KMS-11 (cell line): ENCODE data around the gene PHF12.

Source experiments
- H2AFZ ChIP-seq: fragments of 200-600 bp; sonication (generic); 2 replicates; pipeline ENCODE4 v1.6.1; 2016; ENCODE audit warnings: antibody characterized with exemption, mixed run types, low read depth
- H3K27ac ChIP-seq: fragments of 200-600 bp; sonication (generic); 2 replicates; pipeline ENCODE4 v1.6.1; 2016; ENCODE audit warnings: mild to moderate bottlenecking, mixed run types
- H3K27me3 ChIP-seq: fragments of 200-600 bp; sonication (generic); 2 replicates; pipeline ENCODE4 v1.6.1; 2017; ENCODE audit warnings: mild to moderate bottlenecking, low read depth, mixed run types, moderate library complexity; ENCODE audit not compliant: insufficient read depth
- H3K36me3 ChIP-seq: fragments of 200-600 bp; sonication (generic); 2 replicates; pipeline ENCODE4 v1.6.1; 2017; ENCODE audit warnings: mild to moderate bottlenecking, mixed run types; ENCODE audit not compliant: insufficient read depth
- H3K4me1 ChIP-seq: fragments of 200-600 bp; sonication (generic); 2 replicates; pipeline ENCODE4 v1.6.1; 2016; ENCODE audit warnings: mild to moderate bottlenecking, low read depth, mixed run types; ENCODE audit not compliant: poor library complexity, severe bottlenecking
- H3K4me2 ChIP-seq: fragments of 200-600 bp; sonication (generic); 2 replicates; pipeline ENCODE4 v1.7.0; 2016; ENCODE audit warnings: mild to moderate bottlenecking, mixed run types
- H3K4me3 ChIP-seq: fragments of 200-600 bp; sonication (generic); IDR thresholded peaks from 2 replicates; pipeline ENCODE4 v1.6.1; 2017; ENCODE audit warnings: low read depth, low read length, mixed read lengths; ENCODE audit not compliant: insufficient read depth
- H3K79me2 ChIP-seq: fragments of 200-600 bp; sonication (generic); 2 replicates; pipeline ENCODE4 v1.6.1; 2016; ENCODE audit warnings: low read depth, mixed run types; ENCODE audit not compliant: insufficient read depth
- H3K9ac ChIP-seq: fragments of 200-600 bp; sonication (generic); 2 replicates; pipeline ENCODE4 v1.6.1; 2016; ENCODE audit warnings: mild to moderate bottlenecking, mixed run types
- H4K20me1 ChIP-seq: fragments of 200-600 bp; sonication (generic); 2 replicates; pipeline ENCODE4 v1.6.1; 2016; ENCODE audit warnings: mild to moderate bottlenecking, mixed run types; ENCODE audit not compliant: insufficient read depth
- TF ChIP-seq, protein P1 (sequence below): fragments of 200-600 bp; sonication (generic); conservative IDR thresholded peaks from 2 replicates; pipeline ENCODE4 v1.6.1; 2017; ENCODE audit warnings: low read depth, mild to moderate bottlenecking, antibody characterized with exemption, low read length, moderate library complexity, mixed read lengths

The PHF12 gene

DNA sequence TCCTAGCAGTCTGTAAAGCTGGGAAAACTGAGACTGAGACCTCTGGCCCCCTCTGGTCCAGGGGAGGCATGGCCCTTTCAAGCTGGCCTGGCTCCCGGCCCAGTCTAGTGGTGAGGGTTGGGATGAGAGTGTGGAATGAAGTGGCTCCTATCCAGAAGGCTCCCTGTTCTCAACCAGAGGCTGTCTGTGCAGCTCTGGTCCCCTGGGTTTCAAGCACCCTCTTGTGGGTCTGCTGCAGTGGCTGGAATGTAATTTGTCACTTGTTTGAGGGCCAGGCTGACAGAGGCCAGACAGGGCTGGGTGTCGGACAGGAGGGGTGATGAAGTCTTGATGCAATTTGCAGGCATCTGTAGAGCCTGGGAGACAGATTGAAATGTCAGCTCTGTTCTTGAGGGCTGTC is 22.1 kb upstream of the PHF12 start:
- H3K36me3 ChIP-seq = no peaks in the 10 kb centered on the region
- H3K9ac ChIP-seq = no peak overlapping the region
- no peak overlapping the region for H3K4me2 ChIP-seq
- no peaks in the 10 kb centered on the region for H4K20me1 ChIP-seq
- no peaks in the 10 kb centered on the region for H3K4me1 ChIP-seq
- peaks cover 55% of the 10 kb centered on the region for H3K27me3 ChIP-seq
- H2AFZ ChIP-seq = no peak overlapping the region
- no peak overlapping the region for H3K27ac ChIP-seq
- TF ChIP-seq, protein P1, sequence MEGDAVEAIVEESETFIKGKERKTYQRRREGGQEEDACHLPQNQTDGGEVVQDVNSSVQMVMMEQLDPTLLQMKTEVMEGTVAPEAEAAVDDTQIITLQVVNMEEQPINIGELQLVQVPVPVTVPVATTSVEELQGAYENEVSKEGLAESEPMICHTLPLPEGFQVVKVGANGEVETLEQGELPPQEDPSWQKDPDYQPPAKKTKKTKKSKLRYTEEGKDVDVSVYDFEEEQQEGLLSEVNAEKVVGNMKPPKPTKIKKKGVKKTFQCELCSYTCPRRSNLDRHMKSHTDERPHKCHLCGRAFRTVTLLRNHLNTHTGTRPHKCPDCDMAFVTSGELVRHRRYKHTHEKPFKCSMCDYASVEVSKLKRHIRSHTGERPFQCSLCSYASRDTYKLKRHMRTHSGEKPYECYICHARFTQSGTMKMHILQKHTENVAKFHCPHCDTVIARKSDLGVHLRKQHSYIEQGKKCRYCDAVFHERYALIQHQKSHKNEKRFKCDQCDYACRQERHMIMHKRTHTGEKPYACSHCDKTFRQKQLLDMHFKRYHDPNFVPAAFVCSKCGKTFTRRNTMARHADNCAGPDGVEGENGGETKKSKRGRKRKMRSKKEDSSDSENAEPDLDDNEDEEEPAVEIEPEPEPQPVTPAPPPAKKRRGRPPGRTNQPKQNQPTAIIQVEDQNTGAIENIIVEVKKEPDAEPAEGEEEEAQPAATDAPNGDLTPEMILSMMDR = no peak
- H3K79me2 ChIP-seq = no peaks in the 10 kb centered on the region
- no peak overlapping the region for H3K4me3 ChIP-seq

DNA sequence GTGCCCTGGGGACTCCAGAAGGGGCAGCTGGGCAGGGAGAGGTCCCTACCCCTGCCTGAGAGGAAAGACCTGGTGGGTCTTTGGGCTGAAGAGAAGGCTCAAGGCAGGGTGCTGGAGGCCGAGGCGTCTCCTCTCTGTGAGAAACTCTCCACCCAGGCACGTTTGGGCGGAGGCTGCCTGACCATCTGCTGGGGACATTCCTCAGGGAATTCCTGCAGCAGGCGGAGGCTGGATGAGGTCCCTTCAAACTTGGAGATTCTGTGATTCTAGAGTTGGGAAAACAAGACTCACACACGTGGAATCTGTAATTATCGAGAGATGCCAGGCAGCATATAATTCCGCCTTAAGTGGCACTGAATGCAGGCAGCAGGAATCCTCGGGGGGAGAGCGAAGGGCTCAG is 21.1 kb upstream of the PHF12 start:
- H4K20me1 ChIP-seq = no peaks in the 10 kb centered on the region
- no peak overlapping the region for H3K27ac ChIP-seq
- H3K4me1 ChIP-seq = no peaks in the 10 kb centered on the region
- TF ChIP-seq, protein P1 = no peak
- no peaks in the 10 kb centered on the region for H3K36me3 ChIP-seq
- H2AFZ ChIP-seq = no peak overlapping the region
- H3K79me2 ChIP-seq = no peaks in the 10 kb centered on the region
- no peak overlapping the region for H3K4me3 ChIP-seq
- H3K27me3 ChIP-seq = peaks cover 49% of the 10 kb centered on the region
- H3K9ac ChIP-seq = no peak overlapping the region
- no peak overlapping the region for H3K4me2 ChIP-seq

DNA sequence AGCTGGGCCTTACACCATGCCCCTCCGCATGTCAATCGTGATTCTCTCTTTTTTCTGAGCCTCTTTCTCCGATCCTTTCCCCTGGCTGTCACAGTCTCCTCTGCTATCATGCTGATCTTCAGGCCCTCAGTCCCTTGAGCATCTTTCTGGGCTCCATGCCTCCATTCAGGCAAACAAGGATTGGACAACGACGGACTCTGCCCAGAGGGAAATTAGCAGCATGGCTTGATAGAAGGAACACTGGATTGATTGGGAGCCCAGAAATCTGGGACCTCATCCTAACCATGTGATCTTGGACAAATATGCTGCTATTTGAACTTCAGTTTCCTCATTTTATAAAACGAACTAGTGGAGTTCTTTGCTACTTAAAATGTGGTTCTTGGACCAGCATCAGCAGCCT is 19.6 kb upstream of the PHF12 start:
- no peaks in the 10 kb centered on the region for H3K4me1 ChIP-seq
- peaks cover 49% of the 10 kb centered on the region for H3K27me3 ChIP-seq

DNA sequence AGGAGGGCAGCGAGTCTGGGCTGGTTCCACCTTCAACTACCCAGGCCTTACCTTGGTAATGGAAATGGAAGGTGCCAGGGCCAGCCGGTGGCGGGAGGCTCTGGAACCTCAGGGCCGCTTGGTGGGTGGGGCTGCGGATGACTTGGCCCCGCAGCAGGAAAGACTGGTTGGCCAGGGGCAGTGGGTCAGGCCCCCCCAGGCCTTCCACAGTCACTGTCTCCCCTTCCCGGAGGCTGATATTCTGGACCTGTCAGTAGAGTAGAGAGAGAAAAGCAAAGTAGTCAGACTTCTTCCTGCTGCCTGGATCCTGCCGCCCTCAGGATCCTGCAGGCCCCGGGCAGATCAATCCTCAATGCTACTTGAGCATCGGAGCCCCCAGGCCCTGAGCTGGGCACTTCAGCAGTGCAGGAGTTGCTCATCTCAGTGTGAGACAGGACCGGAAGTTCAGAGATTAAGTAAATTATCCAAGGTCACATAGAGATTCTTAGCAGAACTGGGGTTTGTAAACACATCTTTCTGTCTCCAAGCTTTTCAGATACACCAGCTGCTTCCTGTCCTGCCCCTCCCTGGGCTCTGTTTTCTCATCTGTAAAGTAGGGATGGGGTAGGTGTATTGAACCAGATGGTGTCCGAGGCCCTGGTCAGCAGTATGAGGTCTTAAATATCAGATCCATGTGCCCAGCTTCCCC is 18.5 kb upstream of the PHF12 start:
- no peak overlapping the region for H3K27ac ChIP-seq
- no peak overlapping the region for H3K4me2 ChIP-seq
- TF ChIP-seq, protein P1 = no peak
- no peak overlapping the region for H2AFZ ChIP-seq
- H4K20me1 ChIP-seq = no peaks in the 10 kb centered on the region
- peaks cover 53% of the 10 kb centered on the region for H3K27me3 ChIP-seq
- H3K79me2 ChIP-seq = no peaks in the 10 kb centered on the region
- H3K4me3 ChIP-seq = no peak overlapping the region
- H3K9ac ChIP-seq = no peak overlapping the region
- H3K36me3 ChIP-seq = no peaks in the 10 kb centered on the region
- H3K4me1 ChIP-seq = no peaks in the 10 kb centered on the region

More for the DNA sequence above, 19.6 kb upstream of the PHF12 start:
- no peak overlapping the region for H3K27ac ChIP-seq
- TF ChIP-seq, protein P1 = no peak
- H3K36me3 ChIP-seq = no peaks in the 10 kb centered on the region
- no peak overlapping the region for H2AFZ ChIP-seq
- no peak overlapping the region for H3K4me2 ChIP-seq
- H4K20me1 ChIP-seq = no peaks in the 10 kb centered on the region
- H3K79me2 ChIP-seq = no peaks in the 10 kb centered on the region
- no peak overlapping the region for H3K9ac ChIP-seq
- no peak overlapping the region for H3K4me3 ChIP-seq
